ENCODE data around the gene SPI1.
A peak's percentile ranks its signal among the peaks of the same experiment; 100 is the strongest.

SPI1 gene
- total RNA-seq: 0 to 0.07 reads per million in 2 donors

DNA sequence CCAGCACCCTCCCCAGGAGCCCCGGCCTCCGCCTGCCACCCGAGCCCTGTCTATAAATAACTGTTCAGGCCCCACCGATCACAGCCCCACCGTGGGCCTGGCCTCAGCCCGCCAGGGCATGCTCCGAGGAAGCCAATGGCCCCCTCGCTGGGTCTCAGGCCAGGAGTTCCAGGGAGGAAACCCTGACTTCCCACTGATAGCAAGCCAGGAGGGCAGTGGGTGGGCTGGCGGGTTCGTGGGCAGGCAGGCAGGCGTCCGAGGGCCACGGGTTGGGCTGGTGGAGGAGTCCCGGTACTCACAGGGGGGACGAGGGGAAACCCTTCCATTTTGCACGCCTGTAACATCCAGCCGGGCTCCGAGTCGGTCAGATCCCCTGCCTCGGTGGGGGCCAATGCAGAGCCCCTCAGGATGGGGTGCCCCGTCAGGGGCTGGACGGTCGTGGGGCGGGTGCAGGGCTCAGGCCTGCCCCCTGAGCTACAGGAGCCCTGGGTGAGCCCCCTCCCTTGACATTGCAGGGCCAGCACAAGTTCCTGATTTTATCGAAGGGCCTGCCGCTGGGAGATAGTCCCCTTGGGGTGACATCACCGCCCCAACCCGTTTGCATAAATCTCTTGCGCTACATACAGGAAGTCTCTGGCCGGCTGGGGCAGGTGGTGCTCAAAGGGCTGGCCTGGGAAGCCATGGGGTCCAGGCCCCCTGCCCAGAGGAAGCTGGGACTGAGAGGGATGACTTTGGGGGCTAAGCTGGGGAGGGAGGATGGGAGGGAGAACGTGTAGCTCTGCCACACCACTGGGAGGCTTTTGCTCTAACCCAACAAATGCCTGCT is at the start of gene SPI1:
TSS of gene SPI1 (minus strand) at position 538 of the 826 bp plus-strand sequence. CDS start at position 344, 194 bp downstream.
- DNase-seq: no peak

- peak; percentile 94 to 98 (median 96) for DNase-seq
These were observed 48.0 kb upstream of the SPI1 start, which contains the start of gene PSMC3 for GRCh38 chr11:47426062-47426956. PSMC3 (minus strand) TSS chr11:47426439; CDS start chr11:47426279, 160 bp downstream.

DNA sequence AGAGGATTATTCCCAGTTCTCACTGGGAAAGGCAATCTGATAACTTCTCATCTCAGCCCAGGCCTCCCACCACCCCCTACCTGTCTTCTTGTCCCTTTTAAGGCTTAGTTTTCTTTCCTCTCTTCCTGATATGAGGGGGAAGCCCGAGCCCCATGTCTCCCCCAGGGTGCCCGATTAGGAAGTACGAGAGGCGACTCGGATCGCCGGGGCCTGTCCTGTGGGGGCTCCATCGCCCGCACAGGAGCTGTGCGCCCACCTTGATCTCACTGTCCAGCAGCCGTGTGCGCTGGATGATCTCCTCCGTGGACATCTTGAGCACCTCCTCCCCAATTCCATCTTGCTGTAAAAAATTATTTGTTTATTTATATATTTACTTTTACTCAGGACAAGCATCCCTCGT is 47.3 kb upstream of the SPI1 start:
- no peak for DNase-seq

GRCh38 chr11:47418454-47419259 is 40.3 kb upstream of the SPI1 start:
- DNase-seq: no peak

GRCh38 chr11:47417712-47418111 is 39.4 kb upstream of the SPI1 start:
- no peak for DNase-seq

DNA sequence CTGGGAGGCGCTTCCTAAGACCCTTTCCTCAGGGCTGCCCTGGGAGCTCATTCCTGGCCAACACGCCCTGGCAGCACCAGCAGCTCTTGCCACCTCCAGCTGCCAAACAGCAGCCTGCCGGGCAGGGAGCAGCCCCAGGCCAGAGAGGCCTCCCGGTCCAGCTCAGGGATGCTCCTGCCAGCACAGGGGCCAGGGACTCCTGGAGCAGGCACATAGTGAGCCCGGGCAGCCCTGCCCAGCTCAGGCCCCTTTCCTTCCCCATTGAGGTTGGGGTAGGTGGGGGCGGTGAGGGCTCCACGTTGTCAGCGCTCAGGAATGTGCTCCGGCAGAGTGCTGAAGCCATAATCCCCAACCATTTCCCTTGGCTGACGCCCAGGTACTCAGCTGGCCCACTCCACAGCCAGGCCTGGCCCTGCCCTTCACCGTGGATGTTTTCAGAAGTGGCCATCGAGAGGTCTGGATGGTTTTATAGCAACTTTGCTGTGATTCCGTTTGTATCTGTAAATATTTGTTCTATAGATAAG is 37.7 kb upstream of the SPI1 start:
- no peak for DNase-seq

GRCh38 chr11:47415091-47415854 is 36.9 kb upstream of the SPI1 start:
- DNase-seq: no peak

GRCh38 chr11:47414685-47415070 is 36.3 kb upstream of the SPI1 start:
- no peak for DNase-seq

DNA sequence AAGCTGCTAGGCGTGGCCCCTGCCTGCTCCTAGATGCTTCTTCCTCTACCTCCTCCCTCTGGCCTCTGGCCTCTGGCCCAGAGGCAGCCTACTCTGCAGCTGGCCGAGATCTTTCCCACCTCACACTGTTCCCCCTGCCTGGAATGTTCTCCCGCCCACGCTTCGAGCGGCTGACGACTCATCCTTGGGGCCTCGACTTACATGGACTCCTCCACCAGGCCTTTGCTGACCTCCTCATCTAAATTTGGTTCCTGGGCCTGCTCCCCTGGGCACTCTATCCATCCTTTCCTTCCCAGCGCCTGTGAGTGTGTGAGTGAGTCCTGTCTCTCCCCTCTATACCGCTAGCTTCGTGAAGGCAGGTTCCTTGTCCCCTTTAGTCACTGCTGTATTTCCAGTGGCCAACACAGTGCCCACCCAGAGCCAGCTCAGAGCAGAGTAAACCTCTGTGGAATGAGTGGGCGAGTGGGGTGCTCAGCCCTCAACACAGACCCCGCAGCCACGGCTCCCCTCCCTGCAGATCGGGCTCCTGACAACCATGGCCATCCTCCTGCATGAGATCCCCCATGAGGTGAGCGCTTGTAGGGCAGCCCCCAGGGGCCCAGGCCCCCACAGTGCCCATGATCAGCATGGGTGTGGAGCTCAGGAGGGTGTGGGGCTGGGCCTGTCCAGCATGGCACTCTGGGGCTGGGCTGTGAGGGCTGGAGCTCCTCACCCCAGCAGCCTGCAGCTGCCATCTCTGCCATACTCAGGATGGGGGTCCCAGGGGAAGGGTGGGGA is 35.7 kb upstream of the SPI1 start:
- DNase-seq: no peak

- no peak for DNase-seq
These were observed 35.0 kb upstream of the SPI1 start for GRCh38 chr11:47413351-47413750.

- DNase-seq: peak in 4 of 5 experiments; percentile 15 to 51 (median 37)
These were observed 33.8 kb upstream of the SPI1 start for GRCh38 chr11:47411884-47412746.

- no peak for DNase-seq
These were observed 32.3 kb upstream of the SPI1 start for GRCh38 chr11:47410370-47411264.

DNA sequence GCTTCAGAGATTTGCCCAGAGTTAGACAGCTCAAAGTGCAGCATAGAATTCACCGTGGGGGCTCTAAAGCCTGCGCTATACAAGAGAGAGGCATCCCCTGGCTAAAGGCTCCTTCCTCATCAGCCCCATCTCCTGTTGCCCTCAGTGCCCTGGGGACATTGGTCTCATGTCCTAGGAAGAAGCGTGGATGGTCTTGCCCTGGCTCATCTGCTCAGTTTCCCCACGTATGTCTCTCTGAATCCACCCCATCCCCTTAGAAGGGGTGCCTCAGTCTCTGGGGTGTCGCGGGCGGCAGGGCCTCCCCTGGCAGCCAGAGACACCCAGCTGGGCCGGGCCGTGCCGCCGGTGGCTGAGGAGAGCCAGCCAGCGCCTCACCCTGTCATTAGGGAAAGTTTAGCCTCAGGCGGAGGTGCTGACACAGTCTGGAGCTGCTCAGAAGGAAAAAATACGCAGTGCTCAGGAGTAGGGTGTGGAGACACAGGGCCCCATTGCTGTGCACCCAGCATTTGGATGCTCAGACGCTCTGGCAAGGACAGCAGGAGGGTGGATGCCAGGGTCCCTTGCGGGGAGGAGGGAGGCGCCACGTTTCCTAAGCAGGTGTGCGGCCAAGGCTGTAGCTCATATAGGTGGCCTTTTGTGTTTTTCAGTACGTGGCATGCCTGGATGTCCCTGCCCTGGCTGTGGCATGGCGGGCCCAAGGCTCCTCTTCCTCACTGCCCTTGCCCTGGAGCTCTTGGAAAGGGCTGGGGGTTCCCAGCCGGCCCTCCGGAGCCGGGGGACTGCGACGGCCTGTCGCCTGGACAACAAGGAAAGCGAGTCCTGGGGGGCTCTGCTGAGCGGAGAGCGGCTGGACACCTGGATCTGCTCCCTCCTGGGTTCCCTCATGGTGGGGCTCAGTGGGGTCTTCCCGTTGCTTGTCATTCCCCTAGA is 31.4 kb upstream of the SPI1 start:
- no peak for DNase-seq

DNA sequence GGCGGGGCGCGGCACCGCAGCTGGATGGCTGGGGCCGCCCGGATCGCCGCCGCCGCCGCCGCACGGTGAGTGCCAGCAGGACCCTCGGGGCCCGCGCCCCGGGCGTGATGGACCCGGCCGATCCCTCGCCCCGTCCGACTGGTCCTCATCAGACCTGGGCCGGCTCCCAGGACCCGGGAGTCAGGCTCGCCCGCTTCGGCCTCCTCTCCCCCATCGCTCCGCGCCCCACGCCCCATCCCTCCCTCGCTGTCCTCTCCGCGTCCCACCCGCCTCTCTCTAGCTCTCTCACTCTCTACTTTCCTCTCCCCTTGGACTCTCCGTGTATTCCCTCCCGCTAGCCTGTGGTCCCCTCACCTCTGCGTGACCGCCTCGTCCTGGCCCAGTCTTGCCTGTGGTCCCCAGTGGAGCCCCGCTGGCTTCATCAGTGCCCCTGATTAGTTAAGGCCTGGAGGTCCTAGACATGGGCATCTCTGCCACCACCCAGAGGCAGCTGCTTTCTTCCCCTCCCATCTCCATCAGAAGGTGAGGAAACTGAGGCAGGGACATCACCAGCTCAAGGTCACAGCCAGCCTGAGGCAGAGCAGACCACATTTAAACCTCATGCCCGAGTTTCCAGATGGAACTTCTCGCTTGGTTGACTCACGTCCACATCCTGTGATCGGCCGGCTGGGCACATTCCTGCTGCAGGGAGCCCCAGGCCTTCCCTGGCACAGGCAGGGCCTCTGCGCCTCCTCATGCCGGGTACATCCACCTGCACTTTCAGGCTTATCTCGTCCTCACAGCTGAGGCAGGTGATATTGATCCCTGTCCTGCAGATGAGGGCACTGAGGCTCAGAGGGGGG is 30.5 kb upstream of the SPI1 start:
- DNase-seq: no peak

DNA sequence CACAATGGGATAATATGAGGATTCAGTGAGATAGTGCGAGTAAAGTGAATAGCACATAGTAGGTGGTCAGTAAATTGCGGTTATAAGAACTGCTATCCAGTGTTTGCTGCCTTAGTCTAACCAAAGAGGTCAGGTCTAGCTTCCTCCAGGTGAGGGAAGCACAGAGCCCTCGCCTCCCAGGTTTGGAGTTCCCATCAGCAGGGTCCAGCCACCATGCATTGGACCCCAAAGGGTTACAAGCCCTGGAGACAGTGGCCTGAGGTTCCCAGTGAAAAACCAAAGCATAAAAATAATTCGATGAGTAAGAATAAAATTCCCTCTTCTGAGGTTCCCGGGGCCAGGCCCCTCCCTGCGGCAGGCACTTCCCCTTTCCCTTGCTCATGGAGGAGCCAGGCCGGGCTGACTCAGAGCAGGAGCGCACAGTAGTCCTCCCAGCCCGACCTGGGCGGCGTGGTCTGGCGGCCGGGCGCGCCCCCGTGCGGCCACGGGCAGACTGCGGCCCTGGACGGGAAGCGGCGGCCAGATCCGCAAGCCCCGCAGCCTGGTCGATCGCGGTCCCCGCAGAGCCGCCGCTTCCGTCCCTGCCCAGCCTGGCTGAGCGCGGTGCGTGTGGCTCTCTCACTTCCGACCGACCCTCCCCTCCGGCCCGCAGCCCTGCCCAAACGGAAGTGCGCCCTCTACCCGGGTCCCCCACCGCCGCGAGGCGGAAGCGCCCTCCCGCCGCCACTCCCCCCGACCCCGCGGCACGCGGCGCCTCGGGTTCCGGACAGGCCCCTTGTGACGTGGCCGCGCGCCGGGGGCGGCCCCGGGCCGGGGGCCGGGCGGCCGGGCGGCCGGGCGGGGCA is 29.6 kb upstream of the SPI1 start, which contains the start of gene SLC39A13:
TSS of gene SLC39A13 (plus strand) at position 845 of the 845 bp plus-strand sequence. CDS start 1,505 bp downstream, outside the sequence.
- peak; percentile 83 to 95 (median 87) for DNase-seq

Data from T-helper 2 cell (primary cell).